ENCODE measurements around the gene MRI1. TPM values are rescaled to one million over a fixed set of nuclear protein-coding genes. Genes with fewer than 3 reads are reported as not detected.

The MRI1 gene
- total and polyA plus RNA-seq, 10 of the 15 experiments (the other 5 are each of a cell fraction or from before 2014, with no cell fraction given) = 5.4 to 50.3 (median 28.3) TPM

GRCh38 chr19:13814550-13814949 is 50.2 kb downstream of the MRI1 start:
- H3K27ac ChIP-seq (ENCODE audit: control insufficient read depth, insufficient read depth) = no peak overlapping the region
- no peak overlapping the region for H3K4me2 ChIP-seq (ENCODE audit: control insufficient read depth, insufficient read depth)
- ATAC-seq (no peak), DNase-seq (ENCODE audit: low read depth, low spot score) (no peak), FAIRE-seq (no peak)
- H3K9me3 ChIP-seq (replicated peaks; ENCODE audit: control insufficient read depth, insufficient read depth, low read length) = no peaks in the 10 kb centered on the region
- ChIA-PET SMC1A (ENCODE audit: uncharacterized antibody, unreplicated experiment) (interaction anchor here (1.3 kb wide), 1 partner anchor 19 kb away, joined by 3 read pairs; the partner anchor contains the start of gene ZSWIM4), POLR2A (no interaction called here), CTCF (interaction anchor here (0.7 kb wide), 1 partner anchor 144 kb away, joined by 3 read pairs; no protein-coding TSS in a partner anchor), RAD21 (ENCODE audit: unreplicated experiment) (no interaction called here)
- no peaks in the 10 kb centered on the region for H3K27me3 ChIP-seq (replicated peaks in 1 of 2; ENCODE audit: control insufficient read depth in 2 of 2, insufficient read depth in 2 of 2, low read length in 1 of 2)
- in situ Hi-C loops (cut with MboI) = no loop called here
- no peak overlapping the region for H3K4me3 ChIP-seq
- no peak overlapping the region for H2AFZ ChIP-seq (ENCODE audit: control insufficient read depth, low read depth, low read length)
- no peaks in the 10 kb centered on the region for H3K79me2 ChIP-seq (ENCODE audit: control insufficient read depth, insufficient read depth, low read length)
- WGBS (ENCODE audit: insufficient coverage, insufficient replicate concordance, low lambda C conversion rate, missing lambda C conversion rate) = 84% methylated on average over 21 of the region's 21 CpGs
- no peaks in the 10 kb centered on the region for H4K20me1 ChIP-seq (ENCODE audit: control insufficient read depth, insufficient read depth)
- intact Hi-C loops (cut with micrococcal nuclease; ENCODE audit: unreplicated experiment) = no loop called here
- BruUV-seq (replicated peaks) = no TSS peak
- H3K36me3 ChIP-seq (ENCODE audit: control insufficient read depth in 2 of 2, insufficient read depth in 2 of 2, low read length in 1 of 2) = 0 out of 4 replicates have a peak, but pooled peaks cover 0 to 3% of the 10 kb centered on the region in 2 experiments
- H3K4me1 ChIP-seq (ENCODE audit: control insufficient read depth, insufficient read depth, low read length) = no peaks in the 10 kb centered on the region
- H3K9ac ChIP-seq (ENCODE audit: control insufficient read depth, insufficient read depth, low read length) = no peak overlapping the region
- TF ChIP-seq MEF2B (IDR thresholded peaks at IDR 0.05; ENCODE audit: partially characterized antibody, poor library complexity, severe bottlenecking) = no peak
- no peak for TF ChIP-seq YY1 (IDR thresholded peaks at IDR 0.05; ENCODE audit: low read depth, low read length)
- no peak for TF ChIP-seq ZBED1 (IDR thresholded peaks at IDR 0.05; ENCODE audit: borderline replicate concordance)
- no peak for TF ChIP-seq CBFB (IDR thresholded peaks at IDR 0.05; ENCODE audit: low read depth)
- no peak for TF ChIP-seq SP1 (IDR thresholded peaks at IDR 0.05; ENCODE audit: low read depth, low read length)
- TF ChIP-seq KDM1A (IDR thresholded peaks at IDR 0.05; ENCODE audit: borderline replicate concordance) = no peak
- TF ChIP-seq REST (IDR thresholded peaks at IDR 0.05; ENCODE audit: low read depth, low read length) = no peak
- TF ChIP-seq ATF2 (IDR thresholded peaks at IDR 0.05; ENCODE audit: low read length) = no peak
- no peak for TF ChIP-seq CUX1 (IDR thresholded peaks at IDR 0.05; ENCODE audit: insufficient replicate concordance, low read depth, low read length)
- no peak for TF ChIP-seq MTA2 (IDR thresholded peaks at IDR 0.05; ENCODE audit: low read depth)
- no peak for TF ChIP-seq BCLAF1 (IDR thresholded peaks at IDR 0.05)
- TF ChIP-seq TCF3 (IDR thresholded peaks at IDR 0.05; ENCODE audit: borderline replicate concordance, insufficient read depth, low read depth, low read length) = no peak
